Non-pigmented ciliary epithelial cell (primary cell): Measurements from ENCODE around the gene CCNB1.
"Not testable (repeated sequence)": the region's sequence is repeated elsewhere in the genome, so short reads cannot be mapped to it uniquely, and the experiment has no call there.

Experiments used
- DNase-seq: peaks from one replicate; pipeline ENCODE4 v3.0.0-alpha.2; 2010; ENCODE audit warnings: low read depth

The CCNB1 gene

DNA sequence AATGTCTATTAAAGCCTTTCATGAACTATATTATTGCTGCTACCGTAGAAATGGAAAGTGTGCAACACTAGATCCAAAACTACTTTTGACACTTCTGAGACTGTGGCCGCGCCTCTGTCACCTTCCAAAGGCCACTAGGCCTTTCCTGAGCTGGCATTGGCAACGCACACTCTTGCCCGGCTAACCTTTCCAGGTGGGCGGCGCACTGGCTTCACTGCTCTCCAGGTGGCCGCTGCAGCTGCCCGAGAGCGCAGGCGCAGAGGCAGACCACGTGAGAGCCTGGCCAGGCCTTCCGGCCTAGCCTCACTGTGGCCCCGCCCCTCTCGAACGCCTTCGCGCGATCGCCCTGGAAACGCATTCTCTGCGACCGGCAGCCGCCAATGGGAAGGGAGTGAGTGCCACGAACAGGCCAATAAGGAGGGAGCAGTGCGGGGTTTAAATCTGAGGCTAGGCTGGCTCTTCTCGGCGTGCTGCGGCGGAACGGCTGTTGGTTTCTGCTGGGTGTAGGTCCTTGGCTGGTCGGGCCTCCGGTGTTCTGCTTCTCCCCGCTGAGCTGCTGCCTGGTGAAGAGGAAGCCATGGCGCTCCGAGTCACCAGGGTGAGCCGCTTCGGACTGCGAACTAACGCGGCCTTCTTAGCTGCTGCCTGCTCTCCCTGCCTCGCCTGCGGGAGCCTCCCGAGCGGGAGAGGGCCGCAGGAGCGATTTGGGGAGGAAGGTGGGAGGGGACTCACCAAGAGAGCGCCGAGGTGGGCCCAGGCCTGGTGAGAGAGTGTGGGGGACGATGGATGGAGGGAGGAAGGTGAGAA, at the start of gene CCNB1:
CCNB1 (plus strand) TSS at position 465 of the 807 bp plus-strand sequence; CDS start at position 578, 113 bp downstream.
- DNase-seq, result peak; percentile 84

DNA sequence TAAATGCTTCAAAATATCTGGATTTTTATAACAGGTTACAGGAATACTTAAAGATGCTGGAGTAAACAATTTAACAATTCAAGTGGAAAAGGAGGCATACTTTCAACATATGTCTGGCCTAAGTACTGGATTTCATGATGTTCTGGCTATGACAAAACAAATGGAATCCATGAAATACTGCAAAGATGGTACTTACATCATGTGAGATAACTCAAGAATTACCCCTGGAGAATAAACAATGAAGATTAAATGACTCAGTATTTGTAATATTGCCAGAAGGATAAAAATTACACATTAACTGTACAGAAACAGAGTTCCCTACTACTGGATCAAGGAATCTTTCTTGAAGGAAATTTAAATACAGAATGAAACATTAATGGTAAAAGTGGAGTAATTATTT, 37.5 kb upstream of the CCNB1 start:
- peak; percentile 60 for DNase-seq

DNA sequence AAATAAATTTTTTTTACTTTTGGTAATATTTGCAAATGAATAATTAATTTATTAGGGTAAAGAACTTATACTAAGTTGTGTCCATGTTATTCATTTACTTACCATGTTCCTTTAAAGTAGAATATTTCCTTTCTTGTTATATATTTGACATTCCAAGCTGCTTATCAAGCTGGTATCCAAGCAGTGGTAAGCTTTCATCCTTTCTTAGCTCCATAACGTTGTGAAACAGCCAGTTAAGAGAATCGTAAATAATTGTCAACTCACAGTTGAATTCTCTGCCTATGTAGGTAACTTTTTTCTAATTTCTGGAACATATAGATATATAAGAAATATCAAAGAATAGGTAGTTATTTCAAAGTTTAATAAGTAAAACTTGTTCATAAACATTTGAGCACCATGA, 36.7 kb upstream of the CCNB1 start:
- DNase-seq, result no peak

DNA sequence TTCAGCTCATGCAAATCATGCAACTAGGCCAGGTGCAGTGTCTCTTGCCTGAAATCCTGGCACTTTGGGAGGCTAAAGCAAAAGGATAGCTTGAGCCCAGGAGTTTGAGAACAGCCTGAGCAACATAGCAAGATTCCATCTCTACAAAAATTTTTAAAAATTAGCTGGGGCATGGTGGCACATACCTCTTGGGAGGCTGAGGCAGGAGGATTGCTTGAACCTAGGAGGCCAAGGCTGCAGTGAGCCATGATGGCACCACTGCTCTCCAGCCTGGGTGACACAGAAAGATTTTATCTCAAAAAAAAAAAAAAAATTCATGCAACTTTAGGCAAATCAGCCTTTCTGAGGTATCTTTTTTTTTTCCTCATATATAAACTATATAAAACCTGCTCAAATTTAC, 35.6 kb upstream of the CCNB1 start:
- no peak for DNase-seq

DNA sequence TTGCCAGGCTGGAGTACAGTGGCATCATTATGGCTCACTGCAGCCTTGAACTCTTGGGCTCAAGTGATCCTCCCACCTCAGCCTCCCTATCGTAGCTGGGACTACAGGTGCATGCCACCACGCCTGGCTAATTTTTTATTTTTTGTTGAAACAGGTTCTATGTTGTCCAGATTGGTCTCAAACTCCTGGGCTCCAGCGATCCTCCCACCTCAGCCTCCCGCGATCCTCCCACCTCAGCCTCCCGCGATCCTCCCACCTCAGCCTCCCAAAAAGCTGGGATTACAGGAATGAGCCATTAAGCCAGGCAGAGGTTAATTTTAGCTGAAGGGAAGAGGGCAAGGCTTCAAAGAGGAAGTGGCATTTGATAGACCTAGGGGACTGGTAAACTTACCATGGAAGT, 32.8 kb upstream of the CCNB1 start:
- DNase-seq, result no peak

DNA sequence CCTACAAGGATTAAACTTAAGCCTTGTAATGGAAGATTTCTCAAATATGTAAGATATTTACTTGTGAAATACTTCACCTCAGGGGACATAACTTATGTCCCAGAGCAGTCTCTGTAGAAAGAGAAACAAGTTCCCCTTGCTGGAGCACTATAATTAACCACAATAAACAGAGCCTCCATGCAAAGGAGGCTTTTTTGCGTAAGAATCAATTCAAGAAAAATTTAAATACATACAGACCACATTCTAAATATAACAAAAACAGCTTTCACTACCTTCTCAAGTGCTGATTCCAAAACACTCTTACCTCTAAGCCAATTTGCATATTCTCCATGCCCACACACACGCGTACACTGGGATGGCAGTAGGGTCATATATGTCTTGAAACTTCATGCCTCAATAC, 30.7 kb upstream of the CCNB1 start:
- DNase-seq, result no peak

DNA sequence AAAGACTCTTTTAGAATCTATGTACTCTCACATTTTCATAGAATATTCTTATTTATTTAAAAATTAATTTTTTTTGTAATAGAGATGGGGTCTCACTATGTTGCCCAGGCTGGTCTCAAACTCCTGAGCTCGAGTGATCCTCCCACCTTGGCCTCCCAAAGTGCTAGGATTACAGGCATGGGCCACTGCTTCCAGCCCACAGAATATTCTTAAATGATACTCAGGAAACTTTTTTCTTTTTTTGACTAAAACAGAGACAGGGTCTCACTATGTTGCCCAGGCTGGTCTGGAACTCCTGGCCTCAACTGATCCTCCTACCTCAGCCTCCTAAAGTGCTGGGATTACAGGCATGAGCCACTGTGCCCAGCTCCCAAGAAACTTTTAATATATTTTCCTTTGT, 29.7 kb upstream of the CCNB1 start:
- not testable (repeated sequence) for DNase-seq

DNA sequence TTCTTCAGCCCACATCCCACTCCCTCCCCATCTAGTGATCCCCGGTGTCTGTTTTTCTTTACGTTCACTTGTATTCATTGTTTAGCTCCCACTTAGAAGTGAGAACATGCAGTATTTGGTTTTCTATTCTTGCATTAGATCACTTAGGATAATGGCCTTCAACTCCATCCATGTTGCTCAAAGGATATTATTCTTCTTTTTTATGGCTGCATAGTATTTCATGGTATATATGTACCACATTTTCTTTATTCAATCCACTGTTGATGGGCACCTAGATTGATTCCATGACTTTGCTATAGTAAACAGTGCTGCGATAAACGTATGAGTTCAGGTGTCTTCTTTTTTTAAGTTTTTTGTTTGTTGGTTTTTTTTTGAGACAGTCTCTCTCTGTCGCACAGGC, 29.1 kb upstream of the CCNB1 start:
- no peak for DNase-seq

DNA sequence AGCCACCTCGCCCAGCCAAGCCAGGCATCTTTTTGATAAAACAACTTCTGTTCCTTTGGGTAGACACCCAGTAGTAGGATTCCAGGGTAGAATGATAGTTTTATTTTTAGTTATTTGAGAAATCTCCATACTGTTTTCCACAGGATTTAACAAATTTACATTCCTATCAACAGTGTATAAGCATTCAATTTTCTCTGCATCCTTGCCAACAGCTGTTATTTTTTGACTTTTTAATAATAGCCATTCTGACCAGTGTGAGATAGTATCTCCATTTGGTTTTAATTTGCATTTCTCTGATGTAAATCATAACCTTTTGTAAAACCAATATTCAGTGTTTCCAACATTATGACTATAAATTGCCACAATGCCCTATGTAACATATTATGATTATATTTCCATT, 28.2 kb upstream of the CCNB1 start:
- no peak for DNase-seq

DNA sequence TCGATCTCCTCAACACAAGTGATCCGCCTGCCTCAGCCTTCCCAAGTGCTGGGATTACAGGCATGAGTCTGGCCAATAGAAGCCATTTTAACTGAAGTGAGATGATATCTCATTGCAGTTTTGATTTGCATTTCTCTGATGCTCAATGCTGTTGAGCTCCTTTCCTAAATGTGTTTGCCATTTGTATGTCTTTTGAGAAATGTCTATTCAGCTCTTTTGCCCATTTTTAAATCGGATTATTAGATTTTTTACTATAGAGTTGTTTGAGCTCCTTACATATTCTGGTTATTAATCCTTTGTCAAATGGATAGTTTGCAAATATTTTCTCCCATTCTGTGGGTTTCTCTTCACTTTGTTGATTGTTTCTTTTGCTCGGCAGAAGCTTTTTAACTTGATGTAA, 26.7 kb upstream of the CCNB1 start:
- DNase-seq, result not testable (repeated sequence)

DNA sequence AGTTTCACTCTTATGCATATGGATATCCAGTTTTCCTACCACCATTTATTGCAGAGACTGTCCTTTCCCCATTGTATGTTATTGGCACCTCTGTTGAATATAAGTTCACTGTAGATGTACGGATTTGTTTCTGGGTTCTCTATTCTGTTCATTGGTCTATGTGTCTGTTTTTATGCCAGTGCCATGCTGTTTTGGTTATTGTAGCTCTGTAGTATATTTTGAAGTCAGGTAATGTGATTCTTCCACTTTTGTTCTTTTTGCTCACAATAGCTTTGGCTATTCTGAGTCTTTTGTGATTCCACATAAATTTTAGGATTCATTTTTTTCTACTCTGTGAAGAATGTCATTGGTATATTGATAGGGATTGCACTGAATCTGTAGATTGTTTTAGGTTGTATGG, 26.1 kb upstream of the CCNB1 start:
- DNase-seq, result no peak

DNA sequence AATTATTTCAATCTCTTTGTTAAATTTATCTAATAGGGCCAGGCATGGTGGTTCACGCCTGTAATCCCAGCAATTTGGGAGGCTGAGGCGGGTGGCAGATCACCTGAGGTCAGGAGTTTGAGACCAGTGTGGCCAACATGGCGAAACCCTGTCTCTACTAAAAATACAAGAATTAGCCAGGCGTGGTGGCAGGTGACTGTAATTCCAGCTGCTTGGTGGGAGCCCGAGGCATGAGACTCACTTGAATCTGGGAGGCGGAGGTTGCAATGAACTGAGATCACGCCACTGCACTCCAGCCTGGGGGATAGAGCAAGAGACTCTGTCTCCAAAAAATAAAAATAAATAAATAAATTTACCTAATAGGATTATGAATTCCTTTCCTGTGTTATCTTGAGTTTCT, 18.4 kb upstream of the CCNB1 start:
- DNase-seq, result not testable (repeated sequence)

DNA sequence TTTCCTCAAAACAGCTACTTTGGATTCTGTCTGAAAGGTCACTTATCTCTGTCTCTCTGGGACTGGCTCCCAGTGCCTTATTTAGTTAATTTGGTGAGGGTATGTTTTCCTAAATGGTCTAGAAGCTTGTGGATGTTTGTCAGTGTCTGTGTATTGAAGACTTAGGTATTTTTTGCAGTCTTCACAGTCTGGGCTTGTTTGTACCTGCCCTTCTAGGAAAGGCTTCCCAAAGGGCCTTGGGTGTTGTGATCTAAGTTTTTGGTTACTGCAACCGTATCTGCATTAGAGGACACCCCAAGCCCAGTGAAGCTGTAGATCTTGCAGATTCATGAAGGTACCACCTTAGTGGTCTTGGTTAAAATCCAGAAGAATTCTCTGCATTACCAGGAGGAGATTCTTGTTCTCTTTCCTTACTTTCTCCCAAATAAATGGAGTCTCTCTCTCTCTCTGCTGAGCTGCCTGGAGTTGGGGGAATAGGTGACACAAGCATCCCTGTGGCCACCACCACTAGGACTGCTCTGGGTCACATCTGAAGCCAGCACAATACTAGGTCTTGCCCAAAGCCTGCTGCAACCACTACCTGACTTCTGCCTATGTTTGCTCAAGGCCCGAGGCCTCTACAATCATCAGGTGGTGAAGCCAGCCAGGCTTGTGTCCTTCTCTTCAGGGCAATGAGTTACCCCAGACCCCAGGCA, 17.8 kb upstream of the CCNB1 start:
- no peak for DNase-seq

DNA sequence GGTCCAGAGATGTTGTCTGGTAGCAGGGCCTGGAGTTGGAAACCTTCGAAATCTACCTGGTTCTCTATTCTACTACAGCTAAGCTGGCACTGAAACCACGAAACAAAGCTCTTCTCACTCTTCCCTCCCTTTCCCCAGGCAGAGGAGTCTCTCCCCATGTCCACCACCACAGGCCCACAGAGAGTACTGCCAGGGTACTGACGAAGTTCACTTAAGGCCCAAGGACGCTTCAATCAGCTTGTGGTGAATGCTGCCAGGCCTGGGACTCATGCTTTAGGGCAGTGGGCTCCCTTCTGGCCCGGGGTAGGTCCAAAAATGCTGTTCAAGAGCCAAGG, 17.3 kb upstream of the CCNB1 start:
- DNase-seq, result no peak

DNA sequence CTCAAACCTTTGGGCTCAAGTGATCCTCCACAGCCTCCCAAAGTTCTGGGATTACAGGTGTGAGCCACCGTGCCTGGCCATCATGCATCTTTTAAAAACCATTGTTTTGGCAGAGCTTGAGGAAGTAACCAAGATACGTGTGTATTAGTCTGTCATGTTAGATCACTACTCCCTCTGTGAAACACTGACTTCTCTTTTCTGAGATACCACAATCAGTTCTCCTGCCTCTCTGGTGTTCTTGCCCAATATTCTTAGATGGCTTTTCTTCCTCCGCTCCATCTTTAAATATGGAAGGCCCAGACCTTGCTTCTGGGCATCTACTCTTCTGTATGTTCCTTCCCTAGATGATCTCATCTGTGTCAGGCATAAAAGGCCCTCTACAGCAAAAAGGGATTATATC, 14.2 kb upstream of the CCNB1 start:
- DNase-seq, result no peak

DNA sequence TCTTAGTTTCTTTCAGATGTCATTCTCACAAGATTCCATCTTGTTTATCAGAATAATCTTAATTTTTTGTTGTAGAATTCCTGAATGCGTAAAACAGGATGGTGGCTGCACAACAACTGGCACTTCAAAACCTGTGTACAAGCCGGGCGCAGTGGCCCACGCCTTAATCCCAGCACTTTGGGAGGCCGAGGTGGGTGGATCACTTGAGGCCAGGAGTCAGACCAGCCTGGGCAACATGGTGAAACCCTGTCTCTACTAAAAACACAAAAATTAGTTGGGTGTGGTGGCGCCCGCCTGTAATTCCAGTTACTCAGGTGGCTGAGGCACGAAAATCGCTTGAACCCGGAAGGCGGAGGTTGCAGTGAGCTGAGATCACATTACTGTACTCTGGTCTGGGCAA, 10.5 kb upstream of the CCNB1 start:
- DNase-seq, result no peak

DNA sequence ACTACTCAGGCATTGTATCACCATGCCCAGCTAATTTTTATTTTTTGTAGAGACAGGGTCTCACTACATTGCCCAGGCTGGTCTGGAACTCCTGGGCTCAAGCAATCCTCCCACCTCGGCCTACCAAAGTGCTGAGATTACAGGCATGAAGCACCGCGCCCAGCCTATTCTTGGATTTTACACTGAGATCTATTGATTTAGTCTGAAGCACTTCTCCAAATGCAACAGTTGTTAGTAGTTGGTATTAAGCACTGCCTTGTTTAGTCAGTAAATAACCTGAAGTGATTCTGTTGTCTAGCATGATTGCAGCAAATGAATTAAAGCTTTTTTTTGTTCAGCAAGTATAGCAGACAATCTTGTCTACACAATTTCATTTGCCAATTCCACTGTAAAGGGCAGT, 8.9 kb upstream of the CCNB1 start:
- no peak for DNase-seq

DNA sequence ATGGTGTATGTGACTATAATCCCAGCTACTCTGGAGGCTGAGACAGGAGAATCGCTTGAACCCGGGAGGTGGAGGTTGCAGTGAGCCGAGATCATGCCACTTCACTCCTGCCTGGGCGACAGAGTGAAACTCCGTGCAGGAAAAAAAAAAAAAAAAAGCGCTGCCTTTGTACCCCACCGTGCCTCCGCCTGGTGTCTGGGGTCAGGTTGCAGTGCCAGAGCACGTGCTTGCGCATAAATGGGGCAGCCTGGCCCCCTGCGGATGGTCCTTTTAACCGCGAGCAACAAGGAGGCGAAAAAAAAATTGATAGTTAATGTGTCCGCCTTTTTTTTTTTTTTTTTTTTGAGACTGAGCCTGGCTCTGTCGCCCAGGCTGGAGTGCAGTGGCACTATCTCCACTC, 6.3 kb upstream of the CCNB1 start:
- DNase-seq, result no peak

DNA sequence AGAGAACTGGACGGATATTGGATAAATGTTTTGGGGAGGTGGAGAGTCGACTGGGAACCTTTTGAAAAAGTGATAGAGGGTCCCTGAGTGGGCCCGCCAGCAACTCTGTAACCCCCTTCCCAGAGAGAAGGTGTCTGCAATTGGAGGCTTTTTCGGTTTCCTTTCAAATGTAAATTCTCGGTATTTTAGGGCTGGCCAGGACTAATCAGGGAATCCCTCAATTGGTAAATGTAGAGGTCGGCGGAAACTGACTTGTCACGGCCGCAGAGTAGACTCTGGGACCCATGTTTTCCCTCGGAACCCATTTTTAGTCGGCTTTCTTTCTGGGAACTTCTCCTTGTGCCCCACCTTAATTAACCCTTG, 524 bp downstream of the CCNB1 start:
- DNase-seq, result no peak

DNA sequence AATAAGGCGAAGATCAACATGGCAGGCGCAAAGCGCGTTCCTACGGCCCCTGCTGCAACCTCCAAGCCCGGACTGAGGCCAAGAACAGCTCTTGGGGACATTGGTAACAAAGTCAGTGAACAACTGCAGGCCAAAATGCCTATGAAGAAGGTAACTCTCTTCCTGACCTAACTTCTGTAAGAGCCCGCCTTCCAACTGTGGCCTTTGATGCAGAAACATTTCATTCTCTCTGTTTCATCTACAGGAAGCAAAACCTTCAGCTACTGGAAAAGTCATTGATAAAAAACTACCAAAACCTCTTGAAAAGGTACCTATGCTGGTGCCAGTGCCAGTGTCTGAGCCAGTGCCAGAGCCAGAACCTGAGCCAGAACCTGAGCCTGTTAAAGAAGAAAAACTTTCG, 979 bp downstream of the CCNB1 start:
- no peak for DNase-seq

DNA sequence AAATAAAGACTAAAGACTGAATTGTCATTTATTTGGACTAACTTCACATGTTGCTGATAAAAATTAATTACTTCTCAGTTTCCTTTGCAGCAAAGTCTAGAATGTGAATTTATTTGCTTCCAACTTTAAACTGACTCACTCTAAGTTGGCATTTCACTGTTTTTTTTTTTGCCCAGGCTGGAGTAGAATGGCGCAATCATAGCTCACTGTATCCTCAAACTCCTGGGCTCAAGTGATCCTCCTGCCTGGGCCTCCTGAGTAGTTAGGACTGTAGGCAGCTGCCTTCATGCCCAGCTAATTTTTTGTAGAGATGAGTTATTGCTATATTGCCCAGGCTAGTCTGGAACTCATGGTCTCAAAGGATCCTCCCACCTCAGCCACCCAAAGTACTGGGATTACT, 3.5 kb downstream of the CCNB1 start:
- DNase-seq, result no peak

DNA sequence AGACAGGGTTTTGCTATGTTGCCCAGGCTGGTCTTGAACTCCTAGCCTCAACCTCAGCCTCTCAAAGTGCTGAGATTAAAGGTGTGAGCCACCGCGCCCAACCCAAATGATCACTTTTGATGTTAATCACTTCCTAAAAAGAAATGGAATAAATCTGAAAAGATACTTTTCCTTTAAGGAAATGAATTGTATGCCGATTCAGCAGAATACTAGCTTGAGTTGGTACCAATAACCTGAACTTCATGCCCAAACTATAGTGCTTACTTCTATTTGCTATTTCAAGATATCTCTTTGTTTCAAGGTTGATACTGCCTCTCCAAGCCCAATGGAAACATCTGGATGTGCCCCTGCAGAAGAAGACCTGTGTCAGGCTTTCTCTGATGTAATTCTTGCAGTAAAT, 4.0 kb downstream of the CCNB1 start:
- DNase-seq, result no peak

DNA sequence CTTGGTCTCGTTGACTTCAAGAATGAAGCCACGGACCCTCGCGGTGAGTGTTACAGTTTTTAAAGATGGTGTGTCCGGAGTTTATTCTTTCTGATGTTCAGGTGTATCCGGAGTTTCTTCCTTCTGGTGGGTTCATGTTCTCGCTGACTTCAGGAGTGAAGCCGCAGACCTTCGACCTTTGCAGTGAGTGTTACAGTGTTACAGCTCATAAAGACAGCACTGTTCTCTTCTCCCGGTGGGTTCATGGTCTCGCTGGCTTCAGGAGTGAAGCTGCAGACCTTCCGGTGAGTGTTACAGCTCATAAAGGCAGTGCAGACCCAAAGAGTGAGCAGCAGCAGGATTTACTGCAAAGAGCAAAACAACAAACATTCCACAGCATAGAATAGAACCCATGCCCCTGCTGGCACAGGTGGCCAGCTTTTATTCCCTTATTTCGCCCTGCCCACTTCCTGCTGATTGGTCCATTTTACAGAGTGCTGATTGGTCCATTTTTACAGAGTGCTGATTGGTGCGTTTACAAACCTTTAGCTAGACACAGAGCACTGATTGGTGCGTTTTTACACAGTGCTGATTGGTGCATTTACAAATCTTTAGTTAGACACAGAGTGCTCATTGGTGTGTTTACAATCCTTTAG, 14.8 kb downstream of the CCNB1 start:
- not testable (repeated sequence) for DNase-seq

DNA sequence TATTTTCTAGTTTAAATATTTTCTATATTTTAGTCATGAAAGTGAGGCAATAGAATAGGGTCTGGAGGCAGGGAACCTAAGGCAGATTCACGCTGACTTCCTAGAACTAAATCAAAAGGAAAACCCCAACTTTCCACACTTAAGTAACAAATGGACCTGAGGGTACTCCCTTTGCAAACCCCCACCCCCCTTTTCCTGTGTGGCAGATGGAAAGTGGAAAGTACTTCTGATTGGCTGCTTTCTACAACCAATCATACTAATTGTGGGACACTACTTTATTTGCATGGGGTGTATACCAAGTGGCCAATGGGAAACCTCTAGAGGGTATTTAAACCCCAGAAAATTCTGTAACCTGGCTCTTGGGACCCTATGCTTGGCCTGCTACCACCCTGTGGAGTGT, 17.7 kb downstream of the CCNB1 start:
- DNase-seq, result no peak
